Lung (tissue), 12 donors: ENCODE results near the gene DERA. TPM values are rescaled to one million over a fixed set of nuclear protein-coding genes. Genes with fewer than 3 reads are reported as not detected.

Source experiments
- ATAC-seq: fragments of 200-7000 bp; cut with Tn5 transposase; one replicate; pipeline ENCODE4 v1.9.1; 2020; ENCODE audit warnings: moderate number of reproducible peaks; ENCODE audit not compliant: insufficient read depth, low FRiP score
- DNase-seq, 3 donors: peaks; one replicate each; pipeline ENCODE4 v3.0.0-alpha.2; 2013 to 2017
- H3K27ac ChIP-seq, 2 donors: one replicate each; pipeline ENCODE4 v1.5.1; 2013; ENCODE audit warnings: mild to moderate bottlenecking in 2 of 2, moderate library complexity in 2 of 2, control low read depth in 1 of 2, inconsistent platforms in 1 of 2, low read depth in 1 of 2, low read length in 1 of 2
- H3K27me3 ChIP-seq, 3 donors: one replicate each; pipeline ENCODE4 v1.5.1; 2013; ENCODE audit warnings: low read length in 2 of 3; ENCODE audit not compliant: control insufficient read depth in 3 of 3, insufficient read depth in 3 of 3
- H3K36me3 ChIP-seq, 4 donors: one replicate each; pipeline ENCODE4 v1.5.1; 2013; ENCODE audit warnings: low read length in 4 of 4, mild to moderate bottlenecking in 1 of 4, moderate library complexity in 1 of 4; ENCODE audit not compliant: control insufficient read depth in 4 of 4, insufficient read depth in 4 of 4
- H3K4me1 ChIP-seq, 5 donors: one replicate each; pipeline ENCODE4 v1.5.1; 2013; ENCODE audit warnings: low read length in 5 of 5, mild to moderate bottlenecking in 2 of 5, moderate library complexity in 1 of 5; ENCODE audit not compliant: control insufficient read depth in 5 of 5, insufficient read depth in 5 of 5
- H3K4me3 ChIP-seq: one replicate; pipeline ENCODE4 v1.5.1; 2013; ENCODE audit warnings: mild to moderate bottlenecking, control low read depth, moderate library complexity
- H3K9ac ChIP-seq, 2 donors: one replicate each; pipeline ENCODE4 v1.5.1; 2013; ENCODE audit warnings: low read length in 2 of 2, control low read depth in 1 of 2; ENCODE audit not compliant: insufficient read depth in 1 of 2
- H3K9me3 ChIP-seq, 4 donors: one replicate each; pipeline ENCODE4 v1.5.1; 2013; ENCODE audit warnings: low read length in 3 of 4, mild to moderate bottlenecking in 1 of 4, moderate library complexity in 1 of 4; ENCODE audit not compliant: control insufficient read depth in 4 of 4, insufficient read depth in 3 of 4
- CTCF ChIP-seq: IDR thresholded peaks from 2 replicates; pipeline ENCODE4 v1.5.1; 2012; ENCODE audit warnings: mild to moderate bottlenecking; ENCODE audit errors: control extremely low read depth, extremely low read depth
- WGBS, 2 donors: extraction: QIAGEN DNeasy Blood & Tissue Kit; methylation state at CpG; one replicate each; pipeline ENCODE4 v1.1.7; 2013; 5-methylcytosine and 5-hydroxymethylcytosine counted together
- polyA plus RNA-seq, 2 donors: library from polyadenylated mRNA; stranded (reverse); fragments of 200-250 nt; gene quantifications; one replicate each; pipeline ENCODE4 v1.2.1, GENCODE V29; 2013
- total RNA-seq, 2 donors: library from RNA; depleted of rRNA in 1 of 2; stranded (reverse); fragments of >200 nt in 1 of 2; gene quantifications; one replicate each; pipeline ENCODE4 v1.2.1, GENCODE V29; 2014 to 2021
- donor health status: control.
- donor health status: control.
- donor health status: Bipolar disorder and iron deficiency.
- donor health status: healthy.
- donor health status: DM: yes; HTN: yes; CAD: no.

The DERA gene
- total and polyA plus RNA-seq, 4 donors, result 31.0 to 44.2 (median 34.8) TPM

- WGBS, 2 donors, result 52 to 83% methylated on average over 3 of the region's 3 CpGs
Measured at GRCh38 chr12:15932971-15933370, 21.8 kb downstream of the DERA start.

GRCh38 chr12:15933751-15934150 is 22.6 kb downstream of the DERA start:
- DNase-seq, result no peak
- Histone ChIP-seq H3K27ac (no peak overlapping the region), H3K36me3 (peaks cover 0 to 3% (median 0%) of the 10 kb centered on the region in 4 donors), H3K27me3 (no peaks in the 10 kb centered on the region), H3K9me3 (no peaks in the 10 kb centered on the region), H3K4me1 (peaks cover 0 to under 1% (median 0%) of the 10 kb centered on the region in 5 donors), H3K4me3 (no peak overlapping the region), H3K9ac (no peak overlapping the region)
- no peak for ATAC-seq
- 91 to 97% methylated on average over 3 of the region's 3 CpGs for WGBS, 2 donors
- no peak for TF ChIP-seq CTCF

More at GRCh38 chr12:15932971-15933370, 21.8 kb downstream of the DERA start:
- H3K27me3 ChIP-seq, result no peaks in the 10 kb centered on the region
- no peak overlapping the region for H3K4me3 ChIP-seq
- DNase-seq (no peak), ATAC-seq (no peak)
- H3K9ac ChIP-seq, result no peak overlapping the region
- TF ChIP-seq CTCF, result no peak
- no peaks in the 10 kb centered on the region for H3K9me3 ChIP-seq
- peaks cover 0 to 3% (median 0%) of the 10 kb centered on the region in 4 donors for H3K36me3 ChIP-seq
- H3K27ac ChIP-seq, result no peak overlapping the region
- H3K4me1 ChIP-seq, result peaks cover 0 to 6% (median 0%) of the 10 kb centered on the region in 5 donors

DNA sequence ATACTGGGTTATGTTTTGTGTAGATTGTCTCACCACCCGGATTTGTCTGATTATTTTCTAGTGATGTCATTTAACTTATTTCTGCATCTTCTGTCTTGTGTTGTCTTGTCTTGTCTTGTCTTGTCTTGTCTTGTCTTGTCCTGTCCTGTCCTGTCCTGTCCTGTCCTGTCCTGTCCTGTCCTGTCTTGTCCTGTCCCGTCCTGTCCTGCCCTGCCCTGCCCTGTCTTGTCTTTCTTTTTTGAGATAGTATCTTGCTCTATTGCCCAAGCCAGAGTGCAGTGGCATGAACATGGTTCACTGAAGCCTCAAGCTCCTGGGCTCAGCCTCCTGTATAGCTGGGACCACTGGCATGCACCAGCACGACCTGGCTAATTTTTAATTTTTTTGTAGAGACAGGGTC is 25.6 kb downstream of the DERA start:
- Histone ChIP-seq H3K4me1 (no peaks in the 10 kb centered on the region), H3K4me3 (no peak overlapping the region), H3K27ac (no peak overlapping the region), H3K27me3 (no peaks in the 10 kb centered on the region), H3K9ac (no peak overlapping the region), H3K36me3 (peaks cover 0 to 7% (median under 1%) of the 10 kb centered on the region in 4 donors), H3K9me3 (peaks cover 0 to 3% (median 0%) of the 10 kb centered on the region in 4 donors)
- DNase-seq, result no peak
- ATAC-seq, result no peak
- 90 to 93% methylated on average over 3 of the region's 3 CpGs for WGBS, 2 donors
- no peak for TF ChIP-seq CTCF

- DNase-seq, result no peak
- Histone ChIP-seq H3K4me3 (no peak overlapping the region), H3K36me3 (peaks cover 0 to 4% (median under 1%) of the 10 kb centered on the region in 4 donors), H3K27ac (no peak overlapping the region), H3K9me3 (peaks cover 0 to 3% (median 0%) of the 10 kb centered on the region in 4 donors), H3K4me1 (no peaks in the 10 kb centered on the region), H3K27me3 (no peaks in the 10 kb centered on the region), H3K9ac (no peak overlapping the region)
- ATAC-seq, result no peak
- TF ChIP-seq CTCF, result no peak
Measured at GRCh38 chr12:15937902-15938301, 26.8 kb downstream of the DERA start.
